Smooth muscle cell of trachea (primary cell): ENCODE results near the gene RBSN. TPM values are rescaled to one million over a fixed set of nuclear protein-coding genes. Genes with fewer than 3 reads are reported as not detected.

ENCODE experiments used
- total RNA-seq: library from RNA; depleted of rRNA; stranded (reverse); fragments of >200 nt; gene quantifications from 2 replicates; pipeline ENCODE4 v1.2.1, GENCODE V29; 2014

The RBSN gene
- 25.5 and 26.3 TPM in 2 replicates for total RNA-seq

DNA sequence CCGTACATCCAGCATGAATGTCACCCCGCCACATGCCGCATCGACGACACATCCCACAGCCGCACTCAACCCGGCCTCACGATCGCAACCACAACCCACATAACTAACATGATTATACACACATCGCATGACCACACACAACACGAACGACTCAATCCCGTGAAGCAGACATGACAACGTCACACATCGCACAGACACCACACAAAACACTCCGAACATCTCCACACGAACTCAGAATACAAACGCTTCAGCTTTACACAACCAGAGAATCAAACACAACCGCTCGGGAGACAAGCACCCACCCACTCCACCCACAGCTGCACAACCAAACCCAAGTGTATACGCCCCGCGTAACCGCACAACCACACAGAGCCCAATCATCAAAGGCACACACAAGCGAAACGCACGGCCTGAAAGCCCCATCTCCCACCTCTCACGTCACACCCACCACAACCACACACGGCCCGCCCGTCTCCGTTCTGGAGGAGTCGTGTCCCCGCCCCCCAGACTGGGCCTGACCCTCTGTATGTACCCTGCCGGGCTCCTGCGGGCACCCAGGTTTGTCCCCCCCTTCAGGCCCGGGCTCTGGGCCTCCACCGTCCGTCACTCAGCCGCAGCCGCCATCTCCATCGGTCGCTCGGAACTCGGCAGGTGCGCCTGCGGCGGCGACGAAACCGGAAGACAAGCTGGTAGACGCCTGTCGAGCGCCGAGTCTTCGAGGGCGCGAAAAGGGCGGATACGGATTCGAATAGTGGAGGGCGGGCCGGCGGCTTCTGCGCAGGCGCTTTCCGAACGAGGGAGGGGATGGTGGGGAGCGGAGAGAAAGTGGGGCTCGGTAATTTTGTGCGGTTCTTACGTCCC is at the start of gene RBSN:
Gene RBSN (minus strand): TSS at position 646 of the 861 bp plus-strand sequence. CDS start 3,028 bp downstream, outside the sequence.

DNA sequence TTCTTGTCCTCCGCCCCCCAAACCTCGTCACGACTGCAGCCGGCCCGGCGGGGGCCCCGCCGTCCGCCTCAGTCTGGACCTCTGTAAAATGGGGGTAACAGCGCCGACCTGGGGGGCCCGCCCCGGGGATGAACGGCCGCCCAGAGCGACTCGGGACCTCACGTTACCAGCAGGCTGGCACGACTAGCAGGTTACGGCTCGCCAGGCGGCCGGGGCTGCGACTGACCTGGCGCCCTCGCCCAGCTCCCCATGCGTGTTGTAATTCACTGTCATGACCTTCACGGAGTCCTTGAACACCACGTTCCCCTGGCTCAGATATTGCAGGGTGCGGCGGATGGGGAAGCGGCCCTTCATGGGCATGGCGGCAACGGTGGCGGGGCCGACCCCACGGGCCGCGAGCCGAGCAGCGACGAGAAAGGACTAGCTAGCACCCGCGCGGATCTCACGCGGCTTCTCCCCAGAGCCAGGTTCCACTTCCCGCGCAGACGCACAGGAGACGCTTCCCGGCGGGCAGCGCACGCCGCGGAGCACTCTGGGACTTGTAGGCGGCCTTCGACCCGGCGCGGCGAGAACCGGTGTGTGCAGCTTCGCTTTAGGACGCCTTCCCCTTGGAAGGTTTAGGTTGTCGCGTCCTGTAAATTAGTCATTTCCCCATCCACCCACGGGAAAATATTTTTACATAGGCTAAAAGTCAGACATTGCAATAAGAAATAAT is 34.0 kb downstream of the RBSN start, which contains the start of gene MRPS25:
Gene MRPS25 (minus strand): TSS at position 481 of the 715 bp plus-strand sequence. CDS start 121 bp downstream, at position 360.

Other genes starting within 250 kb of the RBSN start
- gene NR2C2, start 151.6 kb downstream of the RBSN start, total RNA-seq, result 22.3 and 28.8 TPM in 2 replicates
- gene MRPS25, start 33.8 kb downstream of the RBSN start, total RNA-seq, result 16.2 and 16.6 TPM in 2 replicates
- gene CAPN7, start 107.1 kb upstream of the RBSN start, total RNA-seq, result 41.0 and 53.3 TPM in 2 replicates
- 26.5 and 44.7 TPM in 2 replicates for gene SH3BP5, start 233.4 kb upstream of the RBSN start, total RNA-seq